ENCODE data around the gene ANKDD1A. TPM values are rescaled to one million over a fixed set of nuclear protein-coding genes. Genes with fewer than 3 reads are reported as not detected.
A peak's percentile ranks its signal among the peaks of the same experiment; 100 is the strongest.

ANKDD1A gene
- total RNA-seq, 1 donor from 2014 or later = 3.2 TPM

- DNase-seq (ENCODE audit: low read depth) = no peak
- no peaks in the 10 kb centered on the region for H3K27me3 ChIP-seq (ENCODE audit: control insufficient read depth, insufficient read depth, low read length)
- no peak overlapping the region for H3K4me3 ChIP-seq (ENCODE audit: low read depth, low read length)
- no peaks in the 10 kb centered on the region for H3K36me3 ChIP-seq (ENCODE audit: control insufficient read depth, insufficient read depth, low read length)
- FAIRE-seq = no peak
- no peak for TF ChIP-seq CTCF (IDR thresholded peaks at IDR 0.05; ENCODE audit: insufficient read depth, low read length, severe bottlenecking)
Measured at GRCh38 chr15:64943512-64944225, 32.0 kb downstream of the ANKDD1A start.

GRCh38 chr15:64944961-64945360, 33.3 kb downstream of the ANKDD1A start:
- Histone ChIP-seq H3K27me3 (ENCODE audit: control insufficient read depth, insufficient read depth, low read length) (no peaks in the 10 kb centered on the region), H3K4me3 (ENCODE audit: low read depth, low read length) (no peak overlapping the region), H3K36me3 (ENCODE audit: control insufficient read depth, insufficient read depth, low read length) (no peaks in the 10 kb centered on the region)
- no peak for TF ChIP-seq CTCF (IDR thresholded peaks at IDR 0.05; ENCODE audit: insufficient read depth, low read length, severe bottlenecking)
- DNase-seq (ENCODE audit: low read depth) (no peak), FAIRE-seq (peak; percentile 70)

DNA sequence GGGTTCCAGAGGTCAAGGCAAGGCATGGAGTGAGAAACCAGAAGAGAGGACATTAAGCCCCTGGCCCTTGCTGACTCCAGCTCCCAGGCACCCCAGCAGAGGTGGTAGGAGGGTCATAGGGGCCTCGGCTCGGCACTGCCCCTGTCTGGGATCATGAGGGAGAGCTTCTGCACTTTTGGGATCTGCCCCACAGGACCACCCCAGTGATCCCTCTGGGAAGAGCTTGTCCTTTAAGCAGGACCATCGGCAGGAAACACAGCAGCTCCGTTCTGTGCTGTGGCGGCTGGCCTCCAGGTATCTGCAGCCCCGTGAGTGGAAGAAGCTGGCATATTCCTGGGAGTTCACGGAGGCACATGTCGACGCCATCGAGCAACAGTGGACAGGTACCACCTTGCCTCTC, 35.5 kb downstream of the ANKDD1A start:
- DNase-seq (ENCODE audit: low read depth) (no peak), FAIRE-seq (no peak)
- no peak overlapping the region for H3K4me3 ChIP-seq (ENCODE audit: low read depth, low read length)
- H3K36me3 ChIP-seq (ENCODE audit: control insufficient read depth, insufficient read depth, low read length) = no peaks in the 10 kb centered on the region
- no peaks in the 10 kb centered on the region for H3K27me3 ChIP-seq (ENCODE audit: control insufficient read depth, insufficient read depth, low read length)
- no peak for TF ChIP-seq CTCF (IDR thresholded peaks at IDR 0.05; ENCODE audit: insufficient read depth, low read length, severe bottlenecking)

GRCh38 chr15:64948916-64949315, 37.2 kb downstream of the ANKDD1A start:
- FAIRE-seq = no peak
- Histone ChIP-seq H3K27me3 (ENCODE audit: control insufficient read depth, insufficient read depth, low read length) (no peaks in the 10 kb centered on the region), H3K4me3 (ENCODE audit: low read depth, low read length) (no peak overlapping the region), H3K36me3 (ENCODE audit: control insufficient read depth, insufficient read depth, low read length) (no peaks in the 10 kb centered on the region)
- TF ChIP-seq CTCF (IDR thresholded peaks at IDR 0.05; ENCODE audit: insufficient read depth, low read length, severe bottlenecking) = no peak
- no peak for DNase-seq (ENCODE audit: low read depth)

- peak; percentile 18 for FAIRE-seq
- Histone ChIP-seq H3K36me3 (ENCODE audit: control insufficient read depth, insufficient read depth, low read length) (no peaks in the 10 kb centered on the region), H3K4me3 (ENCODE audit: low read depth, low read length) (no peak overlapping the region), H3K27me3 (ENCODE audit: control insufficient read depth, insufficient read depth, low read length) (no peaks in the 10 kb centered on the region)
- no peak for TF ChIP-seq CTCF (IDR thresholded peaks at IDR 0.05; ENCODE audit: insufficient read depth, low read length, severe bottlenecking)
- no peak for DNase-seq (ENCODE audit: low read depth)
Measured at GRCh38 chr15:64949383-64950186, 37.9 kb downstream of the ANKDD1A start.

Data from bronchial epithelial cell (primary cell).